MM.1S (cell line): Measurements from ENCODE around the gene LRIT1.

Source experiments
- DNase-seq: peaks from one replicate; pipeline ENCODE4 v3.0.0-alpha.2; 2015
- H2AFZ ChIP-seq: fragments of 300-600 bp; sonication (generic); 2 replicates; pipeline ENCODE4 v1.6.0; 2016; ENCODE audit warnings: antibody characterized with exemption, low read length
- H3F3A ChIP-seq: fragments of 300-600 bp; sonication (generic); 2 replicates; pipeline ENCODE4 v1.6.1; 2016; ENCODE audit warnings: mild to moderate bottlenecking, antibody characterized with exemption, low read length, moderate library complexity, mixed read lengths; ENCODE audit not compliant: insufficient read depth
- H3K27ac ChIP-seq: fragments of 300-600 bp; sonication (generic); 2 replicates; pipeline ENCODE4 v1.5.1; 2016; ENCODE audit warnings: mild to moderate bottlenecking, low read length
- H3K27me3 ChIP-seq: fragments of 300-600 bp; sonication (generic); replicated peaks from 2 replicates; pipeline ENCODE4 v1.6.0; 2016; ENCODE audit warnings: low read length; ENCODE audit not compliant: insufficient read depth
- H3K36me3 ChIP-seq: fragments of 300-600 bp; sonication (generic); replicated peaks from 2 replicates; pipeline ENCODE4 v1.6.1; 2016; ENCODE audit warnings: mild to moderate bottlenecking, low read length, mixed read lengths; ENCODE audit not compliant: insufficient read depth
- H3K4me1 ChIP-seq: fragments of 300-600 bp; sonication (generic); 2 replicates; pipeline ENCODE4 v1.6.1; 2016; ENCODE audit warnings: low read length, mixed read lengths
- H3K4me2 ChIP-seq: fragments of 300-600 bp; sonication (generic); 2 replicates; pipeline ENCODE4 v1.6.0; 2016; ENCODE audit warnings: low read depth, low read length
- H3K4me3 ChIP-seq: fragments of 300-600 bp; sonication (generic); 2 replicates; pipeline ENCODE4 v1.5.1; 2016; ENCODE audit warnings: low read length, mixed read lengths
- H3K79me2 ChIP-seq: fragments of 300-600 bp; sonication (generic); 2 replicates; pipeline ENCODE4 v1.6.1; 2016; ENCODE audit warnings: mixed run types, low read length, mixed read lengths
- H3K9ac ChIP-seq: fragments of 300-600 bp; sonication (generic); 2 replicates; pipeline ENCODE4 v1.6.1; 2016; ENCODE audit warnings: low read length, mixed read lengths
- H3K9me2 ChIP-seq: fragments of 300-600 bp; sonication (generic); replicated peaks from 2 replicates; pipeline ENCODE4 v1.6.1; 2016; ENCODE audit warnings: mild to moderate bottlenecking, low read length, mixed read lengths; ENCODE audit not compliant: insufficient read depth
- H3K9me3 ChIP-seq: fragments of 300-600 bp; sonication (generic); replicated peaks from 2 replicates; pipeline ENCODE4 v1.6.1; 2016; ENCODE audit warnings: mild to moderate bottlenecking, low read length, mixed read lengths; ENCODE audit not compliant: insufficient read depth
- H4K20me1 ChIP-seq: fragments of 300-600 bp; sonication (generic); 2 replicates; pipeline ENCODE4 v1.6.1; 2016; ENCODE audit warnings: mild to moderate bottlenecking, low read length, moderate library complexity, mixed read lengths; ENCODE audit not compliant: insufficient read depth
- EZH2 ChIP-seq: fragments of 300-600 bp; sonication (generic); optimal IDR thresholded peaks from 2 replicates; pipeline ENCODE3; 2017; ENCODE audit warnings: low read depth, mild to moderate bottlenecking, antibody characterized with exemption, low read length, mixed read lengths
- EZH2phosphoT487 ChIP-seq: fragments of 300-600 bp; sonication (generic); IDR thresholded peaks from 2 replicates; pipeline ENCODE4 v1.6.1; 2018; ENCODE audit warnings: antibody characterized with exemption, low read length
- TF ChIP-seq, protein P1 (sequence below): fragments of 300-600 bp; sonication (generic); IDR thresholded peaks from 2 replicates; pipeline ENCODE4 v1.5.1; 2016; ENCODE audit warnings: antibody characterized with exemption, low read length, mixed read lengths

LRIT1 gene, protein sequence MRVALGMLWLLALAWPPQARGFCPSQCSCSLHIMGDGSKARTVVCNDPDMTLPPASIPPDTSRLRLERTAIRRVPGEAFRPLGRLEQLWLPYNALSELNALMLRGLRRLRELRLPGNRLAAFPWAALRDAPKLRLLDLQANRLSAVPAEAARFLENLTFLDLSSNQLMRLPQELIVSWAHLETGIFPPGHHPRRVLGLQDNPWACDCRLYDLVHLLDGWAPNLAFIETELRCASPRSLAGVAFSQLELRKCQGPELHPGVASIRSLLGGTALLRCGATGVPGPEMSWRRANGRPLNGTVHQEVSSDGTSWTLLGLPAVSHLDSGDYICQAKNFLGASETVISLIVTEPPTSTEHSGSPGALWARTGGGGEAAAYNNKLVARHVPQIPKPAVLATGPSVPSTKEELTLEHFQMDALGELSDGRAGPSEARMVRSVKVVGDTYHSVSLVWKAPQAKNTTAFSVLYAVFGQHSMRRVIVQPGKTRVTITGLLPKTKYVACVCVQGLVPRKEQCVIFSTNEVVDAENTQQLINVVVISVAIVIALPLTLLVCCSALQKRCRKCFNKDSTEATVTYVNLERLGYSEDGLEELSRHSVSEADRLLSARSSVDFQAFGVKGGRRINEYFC

DNA sequence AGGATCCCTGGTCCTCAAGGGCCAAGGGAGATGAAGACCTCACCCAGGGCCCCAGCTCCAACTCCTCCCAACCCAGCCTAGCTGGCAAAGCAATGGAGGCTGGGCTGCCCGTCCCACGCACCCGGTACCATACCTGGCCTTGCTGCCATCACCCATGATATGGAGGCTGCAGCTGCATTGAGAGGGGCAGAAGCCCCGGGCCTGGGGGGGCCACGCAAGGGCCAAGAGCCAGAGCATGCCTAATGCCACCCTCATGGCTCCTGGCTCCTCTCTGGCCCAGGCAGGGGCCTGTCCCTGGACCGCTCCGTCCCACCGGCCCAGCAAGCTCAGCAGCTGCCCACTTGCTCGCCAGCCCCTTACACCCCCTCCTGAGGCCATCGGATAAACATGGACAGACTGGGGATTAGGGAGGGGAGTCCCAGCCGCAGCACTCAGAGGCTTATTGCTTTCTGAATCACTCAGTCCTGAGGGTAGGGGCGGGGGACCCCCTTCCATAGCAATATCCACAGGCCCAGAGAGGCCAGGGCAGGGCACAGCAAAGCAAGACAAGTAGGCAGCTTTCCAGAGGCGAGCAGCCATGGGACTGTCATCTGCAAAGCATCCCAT lies at the start of gene LRIT1:
Gene LRIT1, minus strand, starts transcription at position 362 of the 606 bp plus-strand sequence. Its CDS starts 107 bp downstream, at position 255.
- TF ChIP-seq, protein P1, sequence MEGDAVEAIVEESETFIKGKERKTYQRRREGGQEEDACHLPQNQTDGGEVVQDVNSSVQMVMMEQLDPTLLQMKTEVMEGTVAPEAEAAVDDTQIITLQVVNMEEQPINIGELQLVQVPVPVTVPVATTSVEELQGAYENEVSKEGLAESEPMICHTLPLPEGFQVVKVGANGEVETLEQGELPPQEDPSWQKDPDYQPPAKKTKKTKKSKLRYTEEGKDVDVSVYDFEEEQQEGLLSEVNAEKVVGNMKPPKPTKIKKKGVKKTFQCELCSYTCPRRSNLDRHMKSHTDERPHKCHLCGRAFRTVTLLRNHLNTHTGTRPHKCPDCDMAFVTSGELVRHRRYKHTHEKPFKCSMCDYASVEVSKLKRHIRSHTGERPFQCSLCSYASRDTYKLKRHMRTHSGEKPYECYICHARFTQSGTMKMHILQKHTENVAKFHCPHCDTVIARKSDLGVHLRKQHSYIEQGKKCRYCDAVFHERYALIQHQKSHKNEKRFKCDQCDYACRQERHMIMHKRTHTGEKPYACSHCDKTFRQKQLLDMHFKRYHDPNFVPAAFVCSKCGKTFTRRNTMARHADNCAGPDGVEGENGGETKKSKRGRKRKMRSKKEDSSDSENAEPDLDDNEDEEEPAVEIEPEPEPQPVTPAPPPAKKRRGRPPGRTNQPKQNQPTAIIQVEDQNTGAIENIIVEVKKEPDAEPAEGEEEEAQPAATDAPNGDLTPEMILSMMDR: no peak
- TF ChIP-seq EZH2phosphoT487 (no peak), EZH2 (no peak)
- Histone ChIP-seq H3F3A (no peaks in the 10 kb centered on the region), H2AFZ (no peak within 1 kb of the TSS), H3K27ac (no peak within 1 kb of the TSS), H3K9me3 (no peaks in the 10 kb centered on the region), H3K9me2 (no peaks in the 10 kb centered on the region), H3K36me3 (no peaks in the 10 kb centered on the region), H3K27me3 (no peaks in the 10 kb centered on the region), H3K4me3 (no peak within 1 kb of the TSS), H3K4me1 (no peaks in the 10 kb centered on the region), H4K20me1 (no peaks in the 10 kb centered on the region), H3K9ac (no peak within 1 kb of the TSS), H3K4me2 (no peak within 1 kb of the TSS), H3K79me2 (no peaks in the 10 kb centered on the region)
- no peak for DNase-seq

DNA sequence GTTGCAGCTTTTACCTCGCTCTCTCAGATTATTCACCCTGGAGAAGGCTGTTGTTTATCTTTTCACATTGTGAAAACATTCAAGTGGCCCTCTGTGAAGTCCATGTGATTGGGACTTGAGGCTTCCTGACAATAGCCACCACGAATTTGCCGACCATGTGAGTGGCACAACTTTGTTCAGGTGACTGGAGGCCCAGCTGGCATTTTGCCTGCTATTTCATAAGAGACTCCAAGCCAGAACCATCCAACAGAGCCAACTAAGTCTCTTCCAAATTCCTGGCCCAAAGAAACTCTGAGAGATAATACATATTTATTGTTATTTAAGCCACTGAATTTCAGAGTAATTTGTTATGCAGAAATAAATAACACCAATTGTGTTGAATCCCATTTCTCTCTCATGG lies 48.9 kb upstream of the LRIT1 start:
- Histone ChIP-seq H3F3A (no peaks in the 10 kb centered on the region), H2AFZ (no peak overlapping the region), H3K9ac (no peak overlapping the region), H3K9me2 (no peaks in the 10 kb centered on the region), H3K36me3 (no peaks in the 10 kb centered on the region), H3K4me3 (no peak overlapping the region), H3K4me2 (no peak overlapping the region), H3K79me2 (no peaks in the 10 kb centered on the region), H4K20me1 (no peaks in the 10 kb centered on the region), H3K27me3 (no peaks in the 10 kb centered on the region), H3K4me1 (peaks cover 10% of the 10 kb centered on the region), H3K27ac (no peak overlapping the region), H3K9me3 (no peaks in the 10 kb centered on the region)
- TF ChIP-seq, protein P1: no peak
- TF ChIP-seq EZH2phosphoT487 (no peak), EZH2 (no peak)
- no peak for DNase-seq

DNA sequence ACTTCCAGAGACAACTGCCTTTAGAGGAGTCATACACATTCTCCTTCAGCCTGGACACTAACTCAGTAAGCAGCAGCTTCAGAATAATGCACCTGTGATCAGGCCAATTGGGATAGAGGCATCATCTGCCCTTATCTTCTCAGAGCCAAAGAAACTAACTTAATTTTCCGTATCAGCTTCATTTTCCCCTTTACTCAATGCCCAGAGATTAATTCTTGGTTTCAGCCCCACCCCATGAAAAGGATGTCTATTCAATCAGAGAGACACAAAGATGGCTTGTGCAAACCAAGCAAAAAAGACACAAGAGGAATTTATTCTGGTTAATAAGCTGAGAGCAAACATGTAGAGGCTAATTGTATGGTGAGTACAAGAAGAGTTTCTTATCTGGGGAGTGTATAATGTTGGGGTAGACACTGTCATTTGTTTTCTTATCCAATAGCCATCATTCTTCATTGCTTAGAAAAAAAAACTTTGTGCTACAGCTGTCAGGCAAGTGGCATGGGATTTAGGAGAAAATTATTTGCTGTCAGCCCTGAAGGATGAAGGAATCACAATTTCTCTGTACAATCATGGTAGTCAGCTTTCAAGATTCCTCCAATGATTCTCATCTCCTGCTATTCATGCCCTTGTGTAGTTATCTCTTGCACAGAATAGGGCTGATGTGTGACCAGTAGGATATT lies 48.3 kb upstream of the LRIT1 start:
- Histone ChIP-seq H3K4me2 (no peak overlapping the region), H3K9me2 (no peaks in the 10 kb centered on the region), H3K4me3 (no peak overlapping the region), H2AFZ (no peak overlapping the region), H3K36me3 (no peaks in the 10 kb centered on the region), H4K20me1 (no peaks in the 10 kb centered on the region), H3K79me2 (no peaks in the 10 kb centered on the region), H3K27ac (no peak overlapping the region), H3K9ac (no peak overlapping the region), H3K27me3 (no peaks in the 10 kb centered on the region), H3K4me1 (peaks cover 5% of the 10 kb centered on the region; the same call in 1 of the 2 replicates), H3K9me3 (no peaks in the 10 kb centered on the region), H3F3A (no peaks in the 10 kb centered on the region)
- TF ChIP-seq, protein P1: no peak
- TF ChIP-seq EZH2: no peak
- TF ChIP-seq EZH2phosphoT487: no peak
- no peak for DNase-seq
